ENCODE data around the gene CUBN. TPM values are rescaled to one million over a fixed set of nuclear protein-coding genes. Genes with fewer than 3 reads are reported as not detected.

Gene CUBN
- total RNA-seq, 4 donors from 2014 or later = 13.4 to 31.0 (median 19.7) TPM

- Histone ChIP-seq H3K27ac (no peak overlapping the region), H3K36me3 (no peaks in the 10 kb centered on the region), H3K4me3 (replicated peaks in 1 of 3) (no peak overlapping the region), H3K27me3 (no peaks in the 10 kb centered on the region), H3K9me3 (no peaks in the 10 kb centered on the region), H3K4me1 (peaks cover 0 to 8% of the 10 kb centered on the region in 2 donors)
- intact Hi-C loops (cut with DNase I) = no loop called here
- TF ChIP-seq POLR2A (IDR thresholded peaks at IDR 0.05) (no peak), CTCF (IDR thresholded peaks at IDR 0.05) (no peak)
- DNase-seq = no peak
- 79 to 90% methylated on average over 2 of the region's 2 CpGs for WGBS, 2 donors
These were observed 221.9 kb downstream of the CUBN start for GRCh38 chr10:16907687-16908086.

- H3K27me3 ChIP-seq = no peaks in the 10 kb centered on the region
- H3K4me1 ChIP-seq = peaks cover 0 to 8% of the 10 kb centered on the region in 2 donors
- intact Hi-C loops (cut with DNase I) = no loop called here
- H3K36me3 ChIP-seq = no peaks in the 10 kb centered on the region
- TF ChIP-seq POLR2A (IDR thresholded peaks at IDR 0.05) (no peak), CTCF (IDR thresholded peaks at IDR 0.05) (no peak)
- 90 to 92% methylated on average over 8 of the region's 8 CpGs for WGBS, 2 donors
- no peak overlapping the region for H3K4me3 ChIP-seq (replicated peaks in 1 of 3)
- H3K9me3 ChIP-seq = no peaks in the 10 kb centered on the region
- DNase-seq = no peak
- H3K27ac ChIP-seq = no peak overlapping the region
These were observed 224.3 kb downstream of the CUBN start for GRCh38 chr10:16905320-16905719.

- no peaks in the 10 kb centered on the region for H3K9me3 ChIP-seq
- H3K27ac ChIP-seq = no peak overlapping the region
- peaks cover 0 to 8% of the 10 kb centered on the region in 2 donors for H3K4me1 ChIP-seq
- H3K36me3 ChIP-seq = no peaks in the 10 kb centered on the region
- H3K27me3 ChIP-seq = no peaks in the 10 kb centered on the region
- intact Hi-C loops (cut with DNase I) = no loop called here
- 79 to 80% methylated on average over 4 of the region's 4 CpGs for WGBS, 2 donors
- DNase-seq = no peak
- no peak for TF ChIP-seq POLR2A (IDR thresholded peaks at IDR 0.05)
- no peak for TF ChIP-seq CTCF (IDR thresholded peaks at IDR 0.05)
- H3K4me3 ChIP-seq (replicated peaks in 1 of 3) = no peak overlapping the region
These were observed 225.0 kb downstream of the CUBN start for GRCh38 chr10:16904639-16905061.

GRCh38 chr10:16904049-16904448 lies 225.6 kb downstream of the CUBN start:
- intact Hi-C loops (cut with DNase I) = no loop called here
- no peaks in the 10 kb centered on the region for H3K9me3 ChIP-seq
- TF ChIP-seq POLR2A (IDR thresholded peaks at IDR 0.05) = no peak
- no peak for TF ChIP-seq CTCF (IDR thresholded peaks at IDR 0.05)
- H3K27ac ChIP-seq = no peak overlapping the region
- H3K4me3 ChIP-seq (replicated peaks in 1 of 3) = no peak overlapping the region
- H3K36me3 ChIP-seq = no peaks in the 10 kb centered on the region
- H3K27me3 ChIP-seq = no peaks in the 10 kb centered on the region
- peaks cover 0 to 8% of the 10 kb centered on the region in 2 donors for H3K4me1 ChIP-seq
- DNase-seq = no peak

GRCh38 chr10:16902606-16903005 lies 227.0 kb downstream of the CUBN start:
- 86 to 89% methylated on average over 1 of the region's 1 CpG for WGBS, 2 donors
- Histone ChIP-seq H3K36me3 (no peaks in the 10 kb centered on the region), H3K4me3 (replicated peaks in 1 of 3) (no peak overlapping the region), H3K27me3 (no peaks in the 10 kb centered on the region), H3K9me3 (no peaks in the 10 kb centered on the region), H3K4me1 (peaks cover 0 to 8% of the 10 kb centered on the region in 2 donors), H3K27ac (no peak overlapping the region)
- TF ChIP-seq POLR2A (IDR thresholded peaks at IDR 0.05) (no peak), CTCF (IDR thresholded peaks at IDR 0.05) (no peak)
- intact Hi-C loops (cut with DNase I) = no loop called here
- DNase-seq = no peak
